GM10266 (cell line): ENCODE data around the gene SEC22C.

Experiments used
- DNase-seq: peaks from one replicate; pipeline ENCODE4 v3.0.0; 2012; ENCODE audit errors: extremely low spot score
- TF ChIP-seq, protein P1 (sequence below): IDR thresholded peaks from 2 replicates; pipeline ENCODE4 v1.5.1; 2012; ENCODE audit warnings: mild to moderate bottlenecking, low read depth; ENCODE audit not compliant: control insufficient read depth, insufficient read depth; ENCODE audit errors: missing control alignments

Gene SEC22C

GRCh38 chr3:42581709-42582473, at the start of gene SEC22C:
SEC22C (minus strand) TSS chr3:42581967; CDS start chr3:42569046, 12,921 bp downstream.
- DNase-seq: peak; percentile 97
- TF ChIP-seq, protein P1, sequence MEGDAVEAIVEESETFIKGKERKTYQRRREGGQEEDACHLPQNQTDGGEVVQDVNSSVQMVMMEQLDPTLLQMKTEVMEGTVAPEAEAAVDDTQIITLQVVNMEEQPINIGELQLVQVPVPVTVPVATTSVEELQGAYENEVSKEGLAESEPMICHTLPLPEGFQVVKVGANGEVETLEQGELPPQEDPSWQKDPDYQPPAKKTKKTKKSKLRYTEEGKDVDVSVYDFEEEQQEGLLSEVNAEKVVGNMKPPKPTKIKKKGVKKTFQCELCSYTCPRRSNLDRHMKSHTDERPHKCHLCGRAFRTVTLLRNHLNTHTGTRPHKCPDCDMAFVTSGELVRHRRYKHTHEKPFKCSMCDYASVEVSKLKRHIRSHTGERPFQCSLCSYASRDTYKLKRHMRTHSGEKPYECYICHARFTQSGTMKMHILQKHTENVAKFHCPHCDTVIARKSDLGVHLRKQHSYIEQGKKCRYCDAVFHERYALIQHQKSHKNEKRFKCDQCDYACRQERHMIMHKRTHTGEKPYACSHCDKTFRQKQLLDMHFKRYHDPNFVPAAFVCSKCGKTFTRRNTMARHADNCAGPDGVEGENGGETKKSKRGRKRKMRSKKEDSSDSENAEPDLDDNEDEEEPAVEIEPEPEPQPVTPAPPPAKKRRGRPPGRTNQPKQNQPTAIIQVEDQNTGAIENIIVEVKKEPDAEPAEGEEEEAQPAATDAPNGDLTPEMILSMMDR: peak; percentile 56

- DNase-seq: no peak
- TF ChIP-seq, protein P1: no peak
Measured at GRCh38 chr3:42613462-42613861, 31.7 kb upstream of the SEC22C start.

DNA sequence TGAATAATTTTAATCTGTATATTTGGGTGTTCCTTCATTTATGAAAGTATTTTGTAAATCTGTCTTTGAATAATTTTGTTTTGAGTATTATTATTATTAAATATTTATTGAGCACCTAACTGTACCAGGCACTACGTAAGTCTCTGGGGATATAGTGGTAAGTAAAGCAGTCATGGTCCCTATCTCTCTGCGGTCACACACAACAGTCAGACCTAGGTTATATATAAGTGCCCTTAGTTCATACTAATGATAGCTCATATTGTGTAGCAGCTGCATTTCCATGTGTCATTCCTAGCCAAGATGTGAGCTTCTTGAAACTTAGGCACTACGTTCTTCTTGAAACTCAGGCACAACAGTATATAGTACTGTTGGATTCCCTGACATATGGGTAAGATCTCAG, 31.2 kb upstream of the SEC22C start:
- DNase-seq: peak; percentile 8
- TF ChIP-seq, protein P1: no peak

DNA sequence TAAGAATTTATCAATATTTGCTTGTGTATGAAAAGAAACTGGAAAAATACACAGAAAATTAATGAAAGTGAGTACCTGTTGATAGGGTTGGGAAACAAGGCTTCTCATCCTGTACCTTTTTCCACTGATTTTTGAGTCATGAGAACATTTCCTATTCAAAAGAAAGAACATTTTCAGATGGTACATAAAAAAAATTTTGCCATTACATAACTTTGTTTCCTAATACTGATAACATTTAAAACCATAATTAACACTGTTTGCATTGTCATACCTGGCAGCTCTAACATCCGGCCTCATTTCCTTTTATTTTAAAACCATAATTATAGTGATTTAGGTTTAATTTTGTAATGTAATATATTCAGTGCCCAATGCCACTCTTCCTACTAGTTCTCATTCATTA, 30.4 kb upstream of the SEC22C start:
- no peak for DNase-seq
- TF ChIP-seq, protein P1: no peak

GRCh38 chr3:42610976-42611375, 29.2 kb upstream of the SEC22C start:
- TF ChIP-seq, protein P1: no peak
- no peak for DNase-seq

DNA sequence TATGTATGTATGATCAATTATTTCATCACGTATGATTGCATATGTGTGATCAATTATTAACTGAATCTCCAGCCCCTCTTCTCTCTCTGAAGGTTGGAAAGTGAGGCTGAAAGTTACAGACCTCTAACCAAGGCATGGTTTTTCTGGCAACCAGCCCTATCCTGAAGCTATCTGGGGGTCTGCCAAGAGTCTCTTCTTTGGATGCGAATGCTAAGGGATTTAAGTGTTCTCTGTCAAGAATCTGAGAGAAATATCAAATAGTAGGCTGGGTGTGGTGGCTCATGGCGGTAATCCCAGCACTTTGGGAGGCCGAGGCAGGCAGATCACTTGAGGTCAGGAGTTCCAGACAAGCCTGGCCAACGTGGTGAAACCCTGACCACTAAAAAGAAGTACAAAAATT, 26.8 kb upstream of the SEC22C start:
- no peak for DNase-seq
- TF ChIP-seq, protein P1: no peak

- TF ChIP-seq, protein P1: no peak
- no peak for DNase-seq
Measured at GRCh38 chr3:42605546-42606173, 23.9 kb upstream of the SEC22C start.
